ENCODE results near the gene SHQ1. TPM values are rescaled to one million over a fixed set of nuclear protein-coding genes. Genes with fewer than 3 reads are reported as not detected.

The SHQ1 gene
- total RNA-seq, 1 experiment from 2014 or later = 32.5 TPM

GRCh38 chr3:72756900-72757299 lies 91.3 kb downstream of the SHQ1 start:
- H3K27ac Mint-ChIP-seq = no peak overlapping the region

More at GRCh38 chr3:72756900-72757299, 91.3 kb downstream of the SHQ1 start:
- Histone ChIP-seq H3K23me2 (ENCODE audit: insufficient read length, low read depth, low read length, poor library complexity, severe bottlenecking) (no peaks in the 10 kb centered on the region), H3K4me1 (ENCODE audit: insufficient read depth, low read length) (no peaks in the 10 kb centered on the region), H3K9me3 (ENCODE audit: control insufficient read depth, low read depth, low read length) (no peaks in the 10 kb centered on the region), H3K4me2 (ENCODE audit: insufficient read depth, insufficient read length, low read length) (no peak overlapping the region), H3K79me2 (ENCODE audit: insufficient read depth, low read length) (no peaks in the 10 kb centered on the region), H2AFZ (ENCODE audit: low read length) (no peak overlapping the region), H3T11ph (ENCODE audit: low read length) (no peak overlapping the region), H3K18ac (ENCODE audit: insufficient read length, low read depth, low read length) (no peak overlapping the region), H2AK5ac (ENCODE audit: insufficient read length, low read length) (no peak overlapping the region), H2BK12ac (ENCODE audit: insufficient read length, low read depth, low read length) (no peak overlapping the region), H2BK5ac (ENCODE audit: insufficient read length, low read length) (no peak overlapping the region), H2BK120ac (ENCODE audit: low read depth, low read length, poor library complexity, severe bottlenecking) (no peak overlapping the region), H4K20me1 (ENCODE audit: control insufficient read depth, insufficient read depth, insufficient read length) (no peaks in the 10 kb centered on the region), H2BK20ac (ENCODE audit: low read depth, low read length, poor library complexity, severe bottlenecking) (no peak overlapping the region), H3K56ac (ENCODE audit: insufficient read length, low read depth, low read length) (no peak overlapping the region), H4K5ac (ENCODE audit: insufficient read length, low read depth, low read length) (no peak overlapping the region), H3K79me1 (ENCODE audit: insufficient read depth, low read depth, low read length, poor library complexity, severe bottlenecking) (no peaks in the 10 kb centered on the region), H4K8ac (replicated peaks; ENCODE audit: insufficient read length, low read depth, low read length) (no peak overlapping the region), H4K91ac (ENCODE audit: insufficient read length, low read depth, low read length) (no peak overlapping the region), H3K4ac (ENCODE audit: low read depth, low read length) (no peak overlapping the region), H3K23ac (ENCODE audit: insufficient read length, low read depth, low read length) (no peak overlapping the region), H3K14ac (ENCODE audit: insufficient read depth, low read length) (no peak overlapping the region), H3K27ac (ENCODE audit: insufficient read length, low read depth, low read length) (no peak overlapping the region), H2BK15ac (ENCODE audit: low read depth, low read length) (no peak overlapping the region), H3K27me3 (ENCODE audit: insufficient read depth, low read length) (no peaks in the 10 kb centered on the region), H3K9ac (ENCODE audit: extremely low read depth, insufficient read length, low read length) (no peak overlapping the region)
- Mint-ChIP-seq H3K36me3 (ENCODE audit: insufficient read depth in 1 of 3, low read depth in 3 of 3) (no peaks in the 10 kb centered on the region; a peak in 2 of 7 replicates), H3K9me3 (no peaks in the 10 kb centered on the region), H3K4me1 (0 out of 4 replicates have a peak, but pooled peaks cover 0 to 3% of the 10 kb centered on the region in 2 experiments), H3K4me3 (no peak overlapping the region), H3K27me3 (ENCODE audit: low read depth) (no peaks in the 10 kb centered on the region)
- no peak for TF ChIP-seq CTCF (conservative IDR thresholded peaks at IDR 0.05)
- no CpG with 5 or more reads among the region's 3 CpGs for WGBS (ENCODE audit: extremely low coverage, insufficient read length, low lambda C conversion rate)
- no peak for DNase-seq
